Measurements from ENCODE around the gene LGALS7B.

DNA sequence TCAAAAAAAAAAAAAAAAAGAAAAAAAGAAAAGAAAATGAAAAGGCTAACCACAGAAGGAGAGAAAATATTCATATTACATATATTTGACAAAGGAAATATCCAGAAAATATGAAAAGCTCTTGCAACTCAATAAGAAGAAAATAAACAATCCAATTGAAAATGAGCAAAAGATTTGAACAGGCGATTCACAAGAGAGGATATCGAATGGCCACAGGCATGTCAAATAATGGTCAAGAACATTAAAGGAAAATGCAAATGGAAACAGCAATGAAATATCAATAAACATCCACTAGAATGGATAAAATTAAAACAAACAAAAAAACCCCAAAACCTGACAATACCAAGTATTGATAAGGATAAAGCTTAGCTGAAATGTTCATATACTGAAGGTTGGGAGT is 23.8 kb upstream of the LGALS7B start:
- TF ChIP-seq, protein P1, sequence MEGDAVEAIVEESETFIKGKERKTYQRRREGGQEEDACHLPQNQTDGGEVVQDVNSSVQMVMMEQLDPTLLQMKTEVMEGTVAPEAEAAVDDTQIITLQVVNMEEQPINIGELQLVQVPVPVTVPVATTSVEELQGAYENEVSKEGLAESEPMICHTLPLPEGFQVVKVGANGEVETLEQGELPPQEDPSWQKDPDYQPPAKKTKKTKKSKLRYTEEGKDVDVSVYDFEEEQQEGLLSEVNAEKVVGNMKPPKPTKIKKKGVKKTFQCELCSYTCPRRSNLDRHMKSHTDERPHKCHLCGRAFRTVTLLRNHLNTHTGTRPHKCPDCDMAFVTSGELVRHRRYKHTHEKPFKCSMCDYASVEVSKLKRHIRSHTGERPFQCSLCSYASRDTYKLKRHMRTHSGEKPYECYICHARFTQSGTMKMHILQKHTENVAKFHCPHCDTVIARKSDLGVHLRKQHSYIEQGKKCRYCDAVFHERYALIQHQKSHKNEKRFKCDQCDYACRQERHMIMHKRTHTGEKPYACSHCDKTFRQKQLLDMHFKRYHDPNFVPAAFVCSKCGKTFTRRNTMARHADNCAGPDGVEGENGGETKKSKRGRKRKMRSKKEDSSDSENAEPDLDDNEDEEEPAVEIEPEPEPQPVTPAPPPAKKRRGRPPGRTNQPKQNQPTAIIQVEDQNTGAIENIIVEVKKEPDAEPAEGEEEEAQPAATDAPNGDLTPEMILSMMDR (IDR thresholded peaks at IDR 0.05; ENCODE audit: insufficient read depth, low read depth, low read length), result no peak
- TF ChIP-seq EZH2 (IDR thresholded peaks at IDR 0.05; ENCODE audit: insufficient read depth, low read length), result no peak
